HepG2 (cell line): ENCODE measurements around the gene PPP4C. TPM values are rescaled to one million over a fixed set of nuclear protein-coding genes. Genes with fewer than 3 reads are reported as not detected.

Experiments
- ATAC-seq: fragments of 200-7000 bp; cut with Tn5 transposase; 3 replicates; pipeline ENCODE4 v1.9.1; 2020; ENCODE audit warnings: mild to moderate bottlenecking, moderate library complexity
- BruUV-seq: library from RNA; stranded (reverse); fragments of 400-500 nt; replicated peaks from 2 replicates; lab custom pipeline; 2021; lab: Mats Ljungman, UMichigan
- CTCF ChIA-PET: fragments of 300-600 bp; formaldehyde crosslinking; extraction: SDS; loops from one replicate; lab custom pipeline; 2021; ENCODE audit warnings: low total read pairs, inconsistent platforms, low intra/inter-chr PET ratio; lab: Yijun Ruan, JAX
- POLR2A ChIA-PET: fragments of 350-600 bp; sonication (Branson Sonifier 250); formaldehyde crosslinking; loops from one replicate; lab custom pipeline; 2020; ENCODE audit warnings: antibody characterized with exemption, inconsistent platforms; lab: Yijun Ruan, JAX
- DNase-seq: peaks from one replicate; pipeline ENCODE4 v3.0.0-alpha.2; 2015; ENCODE audit warnings: low spot score
- FAIRE-seq: peaks from 3 replicates; lab custom pipeline; 2011; peaks lifted over from hg19 to GRCh38; lab: Jason Lieb, UNC
- H2AFZ ChIP-seq: one replicate; pipeline ENCODE4 v1.6.1; 2011; ENCODE audit warnings: low read length, inconsistent platforms
- H3K27ac ChIP-seq: fragments of 300-600 bp; 3 replicates; pipeline ENCODE4 v1.8.0; 2011; ENCODE audit warnings: mixed run types, mild to moderate bottlenecking, mixed read lengths, low read length, inconsistent platforms; ENCODE audit not compliant: insufficient read depth; ENCODE audit errors: extremely low read length
- H3K27me3 ChIP-seq, 2 experiments: fragments of 200-600 bp in 1 of 2; 2 replicates in 1 of 2; 3 replicates in 1 of 2; pipeline versions ENCODE4 v1.6.0 to v1.8.0; 2011; ENCODE audit warnings: low read length in 2 of 2, mild to moderate bottlenecking in 2 of 2, moderate library complexity in 2 of 2, inconsistent platforms in 1 of 2; ENCODE audit not compliant: insufficient read depth in 2 of 2, control insufficient read depth in 1 of 2
- H3K36me3 ChIP-seq, 2 experiments: fragments of 200-600 bp in 1 of 2; replicated peaks in 1 of 2; 2 replicates in 1 of 2; 3 replicates in 1 of 2; pipeline versions ENCODE4 v1.5.1 to v1.8.0; 2011; ENCODE audit warnings: low read length in 2 of 2, inconsistent platforms in 1 of 2; ENCODE audit not compliant: insufficient read depth in 2 of 2, control insufficient read depth in 1 of 2
- H3K4me1 ChIP-seq: 2 replicates; pipeline ENCODE4 v1.5.1; 2012; ENCODE audit warnings: low read length, inconsistent platforms; ENCODE audit not compliant: insufficient read depth
- H3K4me2 ChIP-seq: 2 replicates; pipeline ENCODE4 v1.6.0; 2011; ENCODE audit warnings: low read depth, low read length, inconsistent platforms
- H3K4me3 ChIP-seq, 3 experiments: fragments of 200-600 bp in 1 of 3; sonication (generic), shearing (Covaris generic) in 1 of 3; replicated peaks in 1 of 3; 2 replicates each; pipeline ENCODE4 v1.5.1; 2011 to 2016; ENCODE audit warnings: low read length in 3 of 3, inconsistent platforms in 2 of 3, low read depth in 2 of 3, mild to moderate bottlenecking in 2 of 3, control low read depth in 1 of 3, mixed read lengths in 1 of 3; ENCODE audit not compliant: insufficient read depth in 1 of 3
- H3K79me2 ChIP-seq: one replicate; pipeline ENCODE4 v1.6.1; 2011; ENCODE audit warnings: low read length, inconsistent platforms; ENCODE audit not compliant: insufficient read depth
- H3K9ac ChIP-seq: 2 replicates; pipeline ENCODE4 v1.6.0; 2011; ENCODE audit warnings: mild to moderate bottlenecking, low read depth, low read length, inconsistent platforms; ENCODE audit not compliant: insufficient read depth
- H3K9me3 ChIP-seq: 2 replicates; pipeline ENCODE4 v1.5.1; 2012; ENCODE audit warnings: mild to moderate bottlenecking, low read length
- H4K20me1 ChIP-seq: 2 replicates; pipeline ENCODE4 v1.6.0; 2011; ENCODE audit warnings: inconsistent platforms, mild to moderate bottlenecking, low read length, moderate library complexity; ENCODE audit not compliant: insufficient read depth
- CBX5 ChIP-seq: sonication (generic); formaldehyde crosslinking; IDR thresholded peaks from 2 replicates; pipeline ENCODE4 v1.4.0; 2020; ENCODE audit warnings: missing genetic modification reagents, borderline replicate concordance
- HCFC1 ChIP-seq: fragments of 150-350 bp; IDR thresholded peaks from 2 replicates; pipeline ENCODE4 v1.6.1; 2014; ENCODE audit warnings: low read depth, low read length
- KLF13 ChIP-seq: sonication (generic); formaldehyde crosslinking; IDR thresholded peaks from 2 replicates; pipeline ENCODE4 v1.4.0; 2020; ENCODE audit warnings: mild to moderate bottlenecking, missing genetic modification reagents
- NR3C1 ChIP-seq: sonication (generic); formaldehyde crosslinking; IDR thresholded peaks from 2 replicates; pipeline ENCODE4 v1.4.0; 2020; ENCODE audit warnings: missing genetic modification reagents
- RCOR2 ChIP-seq: IDR thresholded peaks from 2 replicates; pipeline ENCODE4 v1.6.1; 2016; ENCODE audit warnings: missing biosample characterization, missing genetic modification reagents
- SOX6 ChIP-seq, 2 experiments: fragments of 450-650 bp in 1 of 2; sonication (generic) in 1 of 2; formaldehyde crosslinking in 1 of 2; IDR thresholded peaks; 2 replicates each; pipeline versions ENCODE4 v1.4.0 to v1.6.1; 2017 to 2020; ENCODE audit warnings: antibody characterized with exemption in 1 of 2, mild to moderate bottlenecking in 1 of 2, missing genetic modification reagents in 1 of 2
- ZMYM3 ChIP-seq: sonication (generic); formaldehyde crosslinking; IDR thresholded peaks from 2 replicates; pipeline ENCODE4 v1.5.1; 2020; ENCODE audit warnings: mild to moderate bottlenecking, missing genetic modification reagents
- ZNF382 ChIP-seq: sonication (generic); formaldehyde crosslinking; IDR thresholded peaks from 2 replicates; pipeline ENCODE4 v1.5.0; 2020; ENCODE audit warnings: missing genetic modification reagents, mild to moderate bottlenecking, borderline replicate concordance
- ZNF572 ChIP-seq: sonication (generic); formaldehyde crosslinking; IDR thresholded peaks from 2 replicates; pipeline ENCODE4 v1.5.1; 2020; ENCODE audit warnings: mild to moderate bottlenecking, missing genetic modification reagents
- ZNF615 ChIP-seq: sonication (generic); formaldehyde crosslinking; IDR thresholded peaks from 2 replicates; pipeline ENCODE4 v1.5.0; 2020; ENCODE audit warnings: mild to moderate bottlenecking, missing genetic modification reagents, borderline replicate concordance
- ZNF768 ChIP-seq: sonication (generic); formaldehyde crosslinking; IDR thresholded peaks from 2 replicates; pipeline ENCODE4 v1.4.0; 2020; ENCODE audit warnings: missing genetic modification reagents
- WGBS: methylation state at CpG from one replicate; pipeline ENCODE4 v1.1.6; 2017; ENCODE audit warnings: low lambda C conversion rate; 5-methylcytosine and 5-hydroxymethylcytosine counted together
- in situ Hi-C: cut with HindIII; loops from 2 replicates; pipeline ENCODE4 v1.10.0; 2017; ENCODE audit warnings: low pct_unique_long_range_greater_than_20kb; ENCODE audit not compliant: extremely low pct_ligation_motif_present
- intact Hi-C: fragments of 100-400 bp; cut with micrococcal nuclease; formaldehyde crosslinking; loops from one replicate; pipeline ENCODE4 v1.10.0; 2022; ENCODE audit not compliant: unreplicated experiment
- polyA plus RNA-seq, 8 experiments: library from polyadenylated mRNA; depleted of rRNA in 3 of 8; stranded (reverse) in 7 of 8; unstranded in 1 of 8; fragments of >200 nt; fragmentation: Illumina TruSeq in 4 of 8; extraction: Trizol in 4 of 8; gene quantifications; 2 replicates each; pipeline versions ENCODE4 v1.2.1 to v1.2.3, GENCODE V29; 2011 to 2016; ENCODE audit warnings: low read depth in 4 of 8, missing spikeins in 1 of 8, mixed read lengths in 1 of 8; ENCODE audit not compliant: insufficient read depth in 1 of 8
- total RNA-seq, 5 experiments: library from RNA; depleted of rRNA; stranded (reverse); fragments of >200 nt; fragmentation: Illumina TruSeq; extraction: Trizol; gene quantifications; 2 replicates each; pipeline ENCODE4 v1.2.3, GENCODE V29; 2016; ENCODE audit warnings: low read depth in 1 of 5
- TF ChIP-seq, protein P1 (sequence below): sonication (generic); formaldehyde crosslinking; IDR thresholded peaks from 2 replicates; pipeline ENCODE4 v1.4.0; 2020; ENCODE audit warnings: mild to moderate bottlenecking, missing genetic modification reagents
- TF ChIP-seq, protein P2 (sequence below): sonication (generic); formaldehyde crosslinking; IDR thresholded peaks from 2 replicates; pipeline ENCODE4 v1.8.1; 2023; ENCODE audit warnings: mild to moderate bottlenecking, missing genetic modification reagents

PPP4C gene
- total and polyA plus RNA-seq, 2 of the 13 experiments (the other 11 are each of a cell fraction or from before 2014, with no cell fraction given) = 176 to 220 TPM

DNA sequence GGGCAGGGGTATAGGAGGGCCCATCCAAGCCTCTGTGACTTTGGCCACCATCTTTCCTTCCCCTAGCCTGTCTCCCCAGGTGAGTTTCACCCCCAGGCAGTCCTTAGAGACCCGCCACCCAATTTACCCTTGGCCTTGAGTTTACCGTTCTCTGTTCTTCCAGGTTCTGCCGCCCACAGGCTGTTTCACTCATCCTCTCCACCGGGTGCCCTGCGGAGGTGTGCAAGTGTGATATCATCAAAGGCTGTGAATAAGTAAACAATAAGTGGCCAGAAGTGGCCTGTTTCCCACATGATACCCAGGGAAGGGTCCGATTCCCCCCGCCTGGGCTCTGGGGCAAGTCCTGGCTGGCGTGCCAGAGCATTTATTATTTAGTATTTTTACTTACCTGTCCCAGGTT is 29.6 kb upstream of the PPP4C start (continued):
- TF ChIP-seq, protein P1, sequence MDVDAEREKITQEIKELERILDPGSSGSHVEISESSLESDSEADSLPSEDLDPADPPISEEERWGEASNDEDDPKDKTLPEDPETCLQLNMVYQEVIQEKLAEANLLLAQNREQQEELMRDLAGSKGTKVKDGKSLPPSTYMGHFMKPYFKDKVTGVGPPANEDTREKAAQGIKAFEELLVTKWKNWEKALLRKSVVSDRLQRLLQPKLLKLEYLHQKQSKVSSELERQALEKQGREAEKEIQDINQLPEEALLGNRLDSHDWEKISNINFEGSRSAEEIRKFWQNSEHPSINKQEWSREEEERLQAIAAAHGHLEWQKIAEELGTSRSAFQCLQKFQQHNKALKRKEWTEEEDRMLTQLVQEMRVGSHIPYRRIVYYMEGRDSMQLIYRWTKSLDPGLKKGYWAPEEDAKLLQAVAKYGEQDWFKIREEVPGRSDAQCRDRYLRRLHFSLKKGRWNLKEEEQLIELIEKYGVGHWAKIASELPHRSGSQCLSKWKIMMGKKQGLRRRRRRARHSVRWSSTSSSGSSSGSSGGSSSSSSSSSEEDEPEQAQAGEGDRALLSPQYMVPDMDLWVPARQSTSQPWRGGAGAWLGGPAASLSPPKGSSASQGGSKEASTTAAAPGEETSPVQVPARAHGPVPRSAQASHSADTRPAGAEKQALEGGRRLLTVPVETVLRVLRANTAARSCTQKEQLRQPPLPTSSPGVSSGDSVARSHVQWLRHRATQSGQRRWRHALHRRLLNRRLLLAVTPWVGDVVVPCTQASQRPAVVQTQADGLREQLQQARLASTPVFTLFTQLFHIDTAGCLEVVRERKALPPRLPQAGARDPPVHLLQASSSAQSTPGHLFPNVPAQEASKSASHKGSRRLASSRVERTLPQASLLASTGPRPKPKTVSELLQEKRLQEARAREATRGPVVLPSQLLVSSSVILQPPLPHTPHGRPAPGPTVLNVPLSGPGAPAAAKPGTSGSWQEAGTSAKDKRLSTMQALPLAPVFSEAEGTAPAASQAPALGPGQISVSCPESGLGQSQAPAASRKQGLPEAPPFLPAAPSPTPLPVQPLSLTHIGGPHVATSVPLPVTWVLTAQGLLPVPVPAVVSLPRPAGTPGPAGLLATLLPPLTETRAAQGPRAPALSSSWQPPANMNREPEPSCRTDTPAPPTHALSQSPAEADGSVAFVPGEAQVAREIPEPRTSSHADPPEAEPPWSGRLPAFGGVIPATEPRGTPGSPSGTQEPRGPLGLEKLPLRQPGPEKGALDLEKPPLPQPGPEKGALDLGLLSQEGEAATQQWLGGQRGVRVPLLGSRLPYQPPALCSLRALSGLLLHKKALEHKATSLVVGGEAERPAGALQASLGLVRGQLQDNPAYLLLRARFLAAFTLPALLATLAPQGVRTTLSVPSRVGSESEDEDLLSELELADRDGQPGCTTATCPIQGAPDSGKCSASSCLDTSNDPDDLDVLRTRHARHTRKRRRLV (CRISPR knock-in tag) = no peak
- TF ChIP-seq NR3C1 (CRISPR knock-in tag) = no peak
- no peak for TF ChIP-seq ZNF382

DNA sequence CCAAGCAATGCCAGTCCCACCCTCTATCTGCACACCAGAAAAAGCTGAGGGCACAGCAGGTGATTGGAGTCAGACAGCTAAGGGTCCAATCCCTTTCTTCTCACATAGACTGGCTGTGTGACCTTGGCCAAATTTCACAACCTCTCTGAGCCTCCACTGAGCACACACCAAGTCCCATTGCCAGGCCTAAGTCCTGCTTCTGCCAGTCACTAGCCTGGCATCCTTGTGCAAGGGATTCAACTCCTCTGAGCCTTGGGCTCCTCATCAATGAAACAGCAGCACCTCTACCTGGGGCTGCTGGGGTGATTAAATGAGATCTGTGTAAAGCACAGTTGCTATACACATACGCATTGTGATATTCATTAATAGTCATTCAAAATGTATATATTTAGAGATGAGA is 29.2 kb upstream of the PPP4C start:
- WGBS = 93% methylated on average over 1 of the region's 1 CpG
- intact Hi-C loops = no loop called here
- peaks cover 19% of the 10 kb centered on the region for H3K4me1 ChIP-seq
- in situ Hi-C loops = no loop called here
- ChIA-PET POLR2A (interaction anchor here (1.7 kb wide), 1 partner anchor 19 kb away, joined by 4 read pairs; the partner anchor contains the start of gene ALDOA), CTCF (no interaction called here)
- no peak overlapping the region for H3K9ac ChIP-seq
- no TSS peak for BruUV-seq
- H3K4me2 ChIP-seq = 0 out of 2 replicates have a peak overlapping the region, but pooled peaks have one; percentile 41
- H3K27me3 ChIP-seq = peaks cover 0 to 24% of the 10 kb centered on the region in 2 experiments; a peak in 3 of 5 replicates
- H3K27ac ChIP-seq = no peak overlapping the region
- no peaks in the 10 kb centered on the region for H3K9me3 ChIP-seq
- no peak for FAIRE-seq
- DNase-seq = no peak
- TF ChIP-seq HCFC1 (no peak), KLF13 (0 out of 2 replicates have a peak, but pooled peaks have one; percentile 52), ZMYM3 (CRISPR knock-in tag) (peak; percentile 86), ZNF382 (no peak), CBX5 (CRISPR knock-in tag) (no peak), ZNF572 (CRISPR knock-in tag) (no peak), ZNF768 (CRISPR knock-in tag) (peak; percentile 99), RCOR2 (CRISPR knock-in tag) (peak; percentile 31; the same call in 1 of the 2 replicates), ZNF615 (CRISPR knock-in tag) (0 out of 2 replicates have a peak, but pooled peaks have one; percentile 29), SOX6 (IDR thresholded peaks at IDR 0.05) (no peak), SOX6 (CRISPR knock-in tag; IDR thresholded peaks at IDR 0.05) (no peak)
- TF ChIP-seq, protein P2, sequence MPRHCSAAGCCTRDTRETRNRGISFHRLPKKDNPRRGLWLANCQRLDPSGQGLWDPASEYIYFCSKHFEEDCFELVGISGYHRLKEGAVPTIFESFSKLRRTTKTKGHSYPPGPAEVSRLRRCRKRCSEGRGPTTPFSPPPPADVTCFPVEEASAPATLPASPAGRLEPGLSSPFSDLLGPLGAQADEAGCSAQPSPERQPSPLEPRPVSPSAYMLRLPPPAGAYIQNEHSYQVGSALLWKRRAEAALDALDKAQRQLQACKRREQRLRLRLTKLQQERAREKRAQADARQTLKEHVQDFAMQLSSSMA (CRISPR knock-in tag) = no peak
- ATAC-seq = peak; percentile 24
- no peaks in the 10 kb centered on the region for H3K36me3 ChIP-seq
- no peak overlapping the region for H3K4me3 ChIP-seq
- no peaks in the 10 kb centered on the region for H4K20me1 ChIP-seq
- H3K79me2 ChIP-seq = no peaks in the 10 kb centered on the region
- H2AFZ ChIP-seq = no peak overlapping the region
